ENCODE data around the gene IL17RA.

IL17RA gene

GRCh38 chr22:17085277-17086181, 729 bp downstream of the IL17RA start:
- TF ChIP-seq CTCF (conservative IDR thresholded peaks at IDR 0.05; ENCODE audit: low read depth, low read length): no peak
- peak overlapping the region; percentile 72 for H3K4me3 ChIP-seq (ENCODE audit: low read length)
- DNase-seq (ENCODE audit: low read depth): no peak

- no peak for TF ChIP-seq CTCF (conservative IDR thresholded peaks at IDR 0.05; ENCODE audit: low read depth, low read length)
- no peak for DNase-seq (ENCODE audit: low read depth)
- H3K4me3 ChIP-seq (ENCODE audit: low read length): peak overlapping the region; percentile 72
Measured at GRCh38 chr22:17086296-17086695, 1.5 kb downstream of the IL17RA start.

- no peak for TF ChIP-seq CTCF (conservative IDR thresholded peaks at IDR 0.05; ENCODE audit: low read depth, low read length)
- H3K4me3 ChIP-seq (ENCODE audit: low read length): no peak overlapping the region
- DNase-seq (ENCODE audit: low read depth): no peak
Measured at GRCh38 chr22:17086788-17087497, 2.1 kb downstream of the IL17RA start.

- no peak for DNase-seq (ENCODE audit: low read depth)
- TF ChIP-seq CTCF (conservative IDR thresholded peaks at IDR 0.05; ENCODE audit: low read depth, low read length): no peak
- H3K4me3 ChIP-seq (ENCODE audit: low read length): no peak overlapping the region
Measured at GRCh38 chr22:17087498-17088131, 2.8 kb downstream of the IL17RA start.

- no peak for DNase-seq (ENCODE audit: low read depth)
- no peak overlapping the region for H3K4me3 ChIP-seq (ENCODE audit: low read length)
Measured at GRCh38 chr22:17090550-17090949, 5.8 kb downstream of the IL17RA start.

GRCh38 chr22:17091851-17092250, 7.1 kb downstream of the IL17RA start:
- no peak for DNase-seq (ENCODE audit: low read depth)
- H3K4me3 ChIP-seq (ENCODE audit: low read length): no peak overlapping the region
- no peak for TF ChIP-seq CTCF (conservative IDR thresholded peaks at IDR 0.05; ENCODE audit: low read depth, low read length)

More at GRCh38 chr22:17090550-17090949, 5.8 kb downstream of the IL17RA start:
- no peak for TF ChIP-seq CTCF (conservative IDR thresholded peaks at IDR 0.05; ENCODE audit: low read depth, low read length)

All from retinal pigment epithelial cell (primary cell).